HepG2 (cell line): ENCODE measurements around the gene CEL. TPM values are rescaled to one million over a fixed set of nuclear protein-coding genes. Genes with fewer than 3 reads are reported as not detected.
A peak's percentile ranks its signal among the peaks of the same experiment; 100 is the strongest.

ENCODE experiments used
- AKAP8 ChIP-seq: sonication (generic); formaldehyde crosslinking; IDR thresholded peaks from 2 replicates; pipeline ENCODE4 v1.5.1; 2020; ENCODE audit warnings: mild to moderate bottlenecking, missing genetic modification reagents
- CBX1 ChIP-seq: IDR thresholded peaks from one replicate; pipeline ENCODE4 v1.6.1; 2016; ENCODE audit warnings: antibody characterized with exemption, low read depth
- CCDC6 ChIP-seq: sonication (generic); formaldehyde crosslinking; IDR thresholded peaks from 2 replicates; pipeline ENCODE4 v1.8.1; 2022; ENCODE audit warnings: mild to moderate bottlenecking, missing genetic modification reagents, moderate library complexity
- GLI4 ChIP-seq: sonication (generic); formaldehyde crosslinking; IDR thresholded peaks from 2 replicates; pipeline ENCODE4 v1.5.1; 2020; ENCODE audit warnings: missing genetic modification reagents, mild to moderate bottlenecking, moderate library complexity, borderline replicate concordance
- HNRNPLL ChIP-seq: fragments of 200-400 bp; formaldehyde crosslinking; IDR thresholded peaks from 2 replicates; pipeline ENCODE4 v1.6.1; 2017; ENCODE audit warnings: mild to moderate bottlenecking, low read depth, low read length; ENCODE audit not compliant: poor library complexity, severe bottlenecking
- KDM1A ChIP-seq: IDR thresholded peaks from 2 replicates; pipeline ENCODE4 v1.6.1; 2016; ENCODE audit warnings: missing compliant biosample characterization
- MTA3 ChIP-seq: sonication (generic); formaldehyde crosslinking; IDR thresholded peaks from 2 replicates; pipeline ENCODE4 v1.4.0; 2020; ENCODE audit warnings: missing genetic modification reagents
- MXI1 ChIP-seq: IDR thresholded peaks from 3 replicates; pipeline ENCODE4 v1.6.1; 2012; ENCODE audit warnings: low read depth, low read length, inconsistent platforms, borderline replicate concordance
- SNAPC2 ChIP-seq: sonication (generic); formaldehyde crosslinking; IDR thresholded peaks from 2 replicates; pipeline ENCODE4 v1.8.1; 2022; ENCODE audit warnings: mild to moderate bottlenecking, missing genetic modification reagents
- WIZ ChIP-seq: sonication (generic); formaldehyde crosslinking; IDR thresholded peaks from 2 replicates; pipeline ENCODE4 v1.5.1; 2020; ENCODE audit warnings: mild to moderate bottlenecking, missing genetic modification reagents
- ZC3H4 ChIP-seq: sonication (generic); formaldehyde crosslinking; IDR thresholded peaks from 2 replicates; pipeline ENCODE4 v1.4.0; 2020; ENCODE audit warnings: missing genetic modification reagents, borderline replicate concordance
- ZNF468 ChIP-seq: sonication (generic); formaldehyde crosslinking; IDR thresholded peaks from 2 replicates; pipeline ENCODE4 v1.8.0; 2022; ENCODE audit warnings: mild to moderate bottlenecking, moderate library complexity, missing genetic modification reagents
- ZNF564 ChIP-seq: sonication (generic); formaldehyde crosslinking; IDR thresholded peaks from 2 replicates; pipeline ENCODE4 v1.8.1; 2023; ENCODE audit warnings: mild to moderate bottlenecking, missing genetic modification reagents
- ZNF570 ChIP-seq: sonication (generic); formaldehyde crosslinking; IDR thresholded peaks from 2 replicates; pipeline ENCODE4 v1.4.0; 2020; ENCODE audit warnings: mild to moderate bottlenecking, missing genetic modification reagents, borderline replicate concordance
- ZNF615 ChIP-seq: sonication (generic); formaldehyde crosslinking; IDR thresholded peaks from 2 replicates; pipeline ENCODE4 v1.5.0; 2020; ENCODE audit warnings: mild to moderate bottlenecking, missing genetic modification reagents, borderline replicate concordance
- ZNF773 ChIP-seq: sonication (generic); formaldehyde crosslinking; IDR thresholded peaks from 2 replicates; pipeline ENCODE4 v1.4.0; 2020; ENCODE audit warnings: missing genetic modification reagents, borderline replicate concordance
- ZNF816 ChIP-seq: sonication (generic); formaldehyde crosslinking; IDR thresholded peaks from 2 replicates; pipeline ENCODE4 v1.8.0; 2022; ENCODE audit warnings: missing genetic modification reagents, mild to moderate bottlenecking, borderline replicate concordance
- ZSCAN31 ChIP-seq: sonication (generic); formaldehyde crosslinking; IDR thresholded peaks from 2 replicates; pipeline ENCODE4 v1.5.0; 2020; ENCODE audit warnings: low read depth, mild to moderate bottlenecking, missing genetic modification reagents
- polyA plus RNA-seq, 8 experiments: library from polyadenylated mRNA; depleted of rRNA in 3 of 8; stranded (reverse) in 7 of 8; unstranded in 1 of 8; fragments of >200 nt; fragmentation: Illumina TruSeq in 4 of 8; extraction: Trizol in 4 of 8; gene quantifications; 2 replicates each; pipeline versions ENCODE4 v1.2.1 to v1.2.3, GENCODE V29; 2011 to 2016; ENCODE audit warnings: low read depth in 4 of 8, missing spikeins in 1 of 8, mixed read lengths in 1 of 8; ENCODE audit not compliant: insufficient read depth in 1 of 8
- total RNA-seq, 5 experiments: library from RNA; depleted of rRNA; stranded (reverse); fragments of >200 nt; fragmentation: Illumina TruSeq; extraction: Trizol; gene quantifications; 2 replicates each; pipeline ENCODE4 v1.2.3, GENCODE V29; 2016; ENCODE audit warnings: low read depth in 1 of 5
- TF ChIP-seq, protein P1 (sequence below): fragments of 450-650 bp; IDR thresholded peaks from 2 replicates; pipeline ENCODE4 v1.6.1; 2017; ENCODE audit warnings: mild to moderate bottlenecking
- TF ChIP-seq, protein P2 (sequence below): sonication (generic); formaldehyde crosslinking; IDR thresholded peaks from 2 replicates; pipeline ENCODE4 v1.4.0; 2020; ENCODE audit warnings: missing genetic modification reagents
- TF ChIP-seq, protein P3 (sequence below): sonication (generic); formaldehyde crosslinking; IDR thresholded peaks from 2 replicates; pipeline ENCODE4 v1.4.0; 2020; ENCODE audit warnings: missing genetic modification reagents, mild to moderate bottlenecking, borderline replicate concordance
- TF ChIP-seq, protein P4 (sequence below): sonication (generic); formaldehyde crosslinking; IDR thresholded peaks from 2 replicates; pipeline ENCODE4 v1.5.1; 2020; ENCODE audit warnings: missing genetic modification reagents, mild to moderate bottlenecking, borderline replicate concordance

Gene CEL
- total and polyA plus RNA-seq, 2 of the 13 experiments (the other 11 are each of a cell fraction or from before 2014, with no cell fraction given): 0.63 to 1.5 TPM

DNA sequence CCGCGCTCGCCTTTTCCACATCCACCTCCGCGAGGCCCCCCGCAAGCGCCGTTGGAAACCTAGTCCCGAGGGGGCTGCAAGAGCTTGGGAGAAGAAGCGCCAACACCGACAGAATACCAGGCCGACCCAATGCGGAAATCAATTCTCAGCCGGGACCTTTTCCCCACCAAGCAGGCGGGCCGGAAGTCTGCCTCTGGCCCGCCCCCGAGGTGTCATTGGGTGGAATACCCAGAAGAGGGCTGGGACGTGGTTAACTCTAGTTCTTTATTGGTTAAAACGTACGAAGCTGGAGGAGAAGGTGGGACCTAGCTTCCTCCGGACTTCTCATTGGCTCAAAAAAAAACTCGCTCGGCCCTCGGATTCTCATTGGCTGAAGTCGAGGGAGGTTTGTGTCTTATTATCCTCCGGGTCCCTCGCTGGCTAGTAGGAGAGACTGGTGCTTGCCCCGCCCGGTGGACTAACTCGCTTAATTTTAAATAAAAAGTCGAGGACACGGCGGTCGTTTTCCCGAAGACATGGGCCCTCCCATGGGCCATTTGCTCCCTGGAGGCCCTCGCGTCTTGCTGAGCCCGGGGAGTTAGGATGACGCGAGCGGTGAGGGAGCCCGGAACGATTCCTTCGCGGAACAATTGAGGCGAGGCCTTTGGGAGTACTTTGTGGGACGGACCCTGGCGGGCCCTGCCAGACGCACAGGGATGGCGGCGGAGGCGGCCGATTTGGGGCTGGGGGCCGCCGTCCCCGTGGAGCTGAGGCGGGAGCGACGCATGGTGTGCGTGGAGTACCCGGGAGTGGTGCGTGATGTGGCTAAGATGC is 31.3 kb upstream of the CEL start, which contains the start of gene GTF3C5 (continued):
- TF ChIP-seq, protein P1, sequence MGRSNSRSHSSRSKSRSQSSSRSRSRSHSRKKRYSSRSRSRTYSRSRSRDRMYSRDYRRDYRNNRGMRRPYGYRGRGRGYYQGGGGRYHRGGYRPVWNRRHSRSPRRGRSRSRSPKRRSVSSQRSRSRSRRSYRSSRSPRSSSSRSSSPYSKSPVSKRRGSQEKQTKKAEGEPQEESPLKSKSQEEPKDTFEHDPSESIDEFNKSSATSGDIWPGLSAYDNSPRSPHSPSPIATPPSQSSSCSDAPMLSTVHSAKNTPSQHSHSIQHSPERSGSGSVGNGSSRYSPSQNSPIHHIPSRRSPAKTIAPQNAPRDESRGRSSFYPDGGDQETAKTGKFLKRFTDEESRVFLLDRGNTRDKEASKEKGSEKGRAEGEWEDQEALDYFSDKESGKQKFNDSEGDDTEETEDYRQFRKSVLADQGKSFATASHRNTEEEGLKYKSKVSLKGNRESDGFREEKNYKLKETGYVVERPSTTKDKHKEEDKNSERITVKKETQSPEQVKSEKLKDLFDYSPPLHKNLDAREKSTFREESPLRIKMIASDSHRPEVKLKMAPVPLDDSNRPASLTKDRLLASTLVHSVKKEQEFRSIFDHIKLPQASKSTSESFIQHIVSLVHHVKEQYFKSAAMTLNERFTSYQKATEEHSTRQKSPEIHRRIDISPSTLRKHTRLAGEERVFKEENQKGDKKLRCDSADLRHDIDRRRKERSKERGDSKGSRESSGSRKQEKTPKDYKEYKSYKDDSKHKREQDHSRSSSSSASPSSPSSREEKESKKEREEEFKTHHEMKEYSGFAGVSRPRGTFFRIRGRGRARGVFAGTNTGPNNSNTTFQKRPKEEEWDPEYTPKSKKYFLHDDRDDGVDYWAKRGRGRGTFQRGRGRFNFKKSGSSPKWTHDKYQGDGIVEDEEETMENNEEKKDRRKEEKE: no peak
- TF ChIP-seq SNAPC2 (peak; percentile 80; the same call in 1 of the 2 replicates), ZNF564 (CRISPR knock-in tag) (no peak; the same call in 1 of the 2 replicates), ZNF773 (CRISPR knock-in tag) (peak; percentile 89; the same call in 1 of the 2 replicates), HNRNPLL (peak; percentile 55), KDM1A (no peak), ZNF570 (CRISPR knock-in tag) (no peak), WIZ (CRISPR knock-in tag) (no peak; the same call in 1 of the 2 replicates), CCDC6 (peak; percentile 4; the same call in 1 of the 2 replicates), ZSCAN31 (CRISPR knock-in tag) (peak; percentile 84; the same call in 1 of the 2 replicates), AKAP8 (CRISPR knock-in tag) (peak; percentile 18; the same call in 1 of the 2 replicates), ZC3H4 (CRISPR knock-in tag) (no peak), GLI4 (CRISPR knock-in tag) (no peak), ZNF615 (CRISPR knock-in tag) (peak; percentile 62; the same call in 1 of the 2 replicates), ZNF816 (CRISPR knock-in tag) (peak; percentile 85), CBX1 (peak; percentile 89), MTA3 (CRISPR knock-in tag) (no peak), ZNF468 (CRISPR knock-in tag) (no peak), MXI1 (peak; percentile 60; the same call in 1 of the 3 replicates)
- TF ChIP-seq, protein P2, sequence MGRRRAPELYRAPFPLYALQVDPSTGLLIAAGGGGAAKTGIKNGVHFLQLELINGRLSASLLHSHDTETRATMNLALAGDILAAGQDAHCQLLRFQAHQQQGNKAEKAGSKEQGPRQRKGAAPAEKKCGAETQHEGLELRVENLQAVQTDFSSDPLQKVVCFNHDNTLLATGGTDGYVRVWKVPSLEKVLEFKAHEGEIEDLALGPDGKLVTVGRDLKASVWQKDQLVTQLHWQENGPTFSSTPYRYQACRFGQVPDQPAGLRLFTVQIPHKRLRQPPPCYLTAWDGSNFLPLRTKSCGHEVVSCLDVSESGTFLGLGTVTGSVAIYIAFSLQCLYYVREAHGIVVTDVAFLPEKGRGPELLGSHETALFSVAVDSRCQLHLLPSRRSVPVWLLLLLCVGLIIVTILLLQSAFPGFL (CRISPR knock-in tag): no peak; the same call in 1 of the 2 replicates
- TF ChIP-seq, protein P3, sequence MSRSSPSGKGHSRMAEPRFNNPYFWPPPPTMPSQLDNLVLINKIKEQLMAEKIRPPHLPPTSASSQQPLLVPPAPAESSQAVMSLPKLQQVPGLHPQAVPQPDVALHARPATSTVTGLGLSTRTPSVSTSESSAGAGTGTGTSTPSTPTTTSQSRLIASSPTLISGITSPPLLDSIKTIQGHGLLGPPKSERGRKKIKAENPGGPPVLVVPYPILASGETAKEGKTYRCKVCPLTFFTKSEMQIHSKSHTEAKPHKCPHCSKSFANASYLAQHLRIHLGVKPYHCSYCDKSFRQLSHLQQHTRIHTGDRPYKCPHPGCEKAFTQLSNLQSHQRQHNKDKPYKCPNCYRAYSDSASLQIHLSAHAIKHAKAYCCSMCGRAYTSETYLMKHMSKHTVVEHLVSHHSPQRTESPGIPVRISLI (CRISPR knock-in tag): peak; percentile 32; the same call in 1 of the 2 replicates
- TF ChIP-seq, protein P4, sequence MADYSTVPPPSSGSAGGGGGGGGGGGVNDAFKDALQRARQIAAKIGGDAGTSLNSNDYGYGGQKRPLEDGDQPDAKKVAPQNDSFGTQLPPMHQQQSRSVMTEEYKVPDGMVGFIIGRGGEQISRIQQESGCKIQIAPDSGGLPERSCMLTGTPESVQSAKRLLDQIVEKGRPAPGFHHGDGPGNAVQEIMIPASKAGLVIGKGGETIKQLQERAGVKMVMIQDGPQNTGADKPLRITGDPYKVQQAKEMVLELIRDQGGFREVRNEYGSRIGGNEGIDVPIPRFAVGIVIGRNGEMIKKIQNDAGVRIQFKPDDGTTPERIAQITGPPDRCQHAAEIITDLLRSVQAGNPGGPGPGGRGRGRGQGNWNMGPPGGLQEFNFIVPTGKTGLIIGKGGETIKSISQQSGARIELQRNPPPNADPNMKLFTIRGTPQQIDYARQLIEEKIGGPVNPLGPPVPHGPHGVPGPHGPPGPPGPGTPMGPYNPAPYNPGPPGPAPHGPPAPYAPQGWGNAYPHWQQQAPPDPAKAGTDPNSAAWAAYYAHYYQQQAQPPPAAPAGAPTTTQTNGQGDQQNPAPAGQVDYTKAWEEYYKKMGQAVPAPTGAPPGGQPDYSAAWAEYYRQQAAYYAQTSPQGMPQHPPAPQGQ (CRISPR knock-in tag): 0 out of 2 replicates have a peak, but pooled peaks have one; percentile 52
